Measurements from ENCODE around the gene ENOX1.

DNA sequence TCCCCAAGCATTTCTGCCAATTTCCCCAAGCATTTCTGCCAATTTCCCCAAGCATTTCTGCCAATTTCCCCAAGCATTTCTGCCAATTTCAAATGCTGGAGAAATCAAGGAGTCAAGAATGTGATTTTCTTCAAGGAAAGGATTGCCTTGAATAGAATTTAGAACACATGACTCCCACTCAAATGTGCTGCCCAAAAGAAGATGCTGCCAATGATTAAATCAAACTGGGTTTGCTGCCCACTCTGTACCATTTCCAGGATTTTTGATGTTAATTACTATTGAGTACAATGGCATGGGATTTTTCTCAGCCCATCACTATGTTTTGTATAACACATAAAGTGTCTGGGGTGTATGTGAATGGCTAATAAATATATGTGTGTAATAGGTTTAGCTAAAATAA, 21.9 kb upstream of the ENOX1 start:
- TF ChIP-seq POLR2A (IDR thresholded peaks at IDR 0.05): no peak
- TF ChIP-seq, protein P1, sequence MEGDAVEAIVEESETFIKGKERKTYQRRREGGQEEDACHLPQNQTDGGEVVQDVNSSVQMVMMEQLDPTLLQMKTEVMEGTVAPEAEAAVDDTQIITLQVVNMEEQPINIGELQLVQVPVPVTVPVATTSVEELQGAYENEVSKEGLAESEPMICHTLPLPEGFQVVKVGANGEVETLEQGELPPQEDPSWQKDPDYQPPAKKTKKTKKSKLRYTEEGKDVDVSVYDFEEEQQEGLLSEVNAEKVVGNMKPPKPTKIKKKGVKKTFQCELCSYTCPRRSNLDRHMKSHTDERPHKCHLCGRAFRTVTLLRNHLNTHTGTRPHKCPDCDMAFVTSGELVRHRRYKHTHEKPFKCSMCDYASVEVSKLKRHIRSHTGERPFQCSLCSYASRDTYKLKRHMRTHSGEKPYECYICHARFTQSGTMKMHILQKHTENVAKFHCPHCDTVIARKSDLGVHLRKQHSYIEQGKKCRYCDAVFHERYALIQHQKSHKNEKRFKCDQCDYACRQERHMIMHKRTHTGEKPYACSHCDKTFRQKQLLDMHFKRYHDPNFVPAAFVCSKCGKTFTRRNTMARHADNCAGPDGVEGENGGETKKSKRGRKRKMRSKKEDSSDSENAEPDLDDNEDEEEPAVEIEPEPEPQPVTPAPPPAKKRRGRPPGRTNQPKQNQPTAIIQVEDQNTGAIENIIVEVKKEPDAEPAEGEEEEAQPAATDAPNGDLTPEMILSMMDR (IDR thresholded peaks at IDR 0.05): no peak

Measured in testis (tissue), 2 donors.